ENCODE data around the gene CD248. TPM values are rescaled to one million over a fixed set of nuclear protein-coding genes. Genes with fewer than 3 reads are reported as not detected.
A peak's percentile ranks its signal among the peaks of the same experiment; 100 is the strongest.

Gene CD248
- total and polyA plus RNA-seq, 2 experiments from 2014 or later, result 2.4 to 3.8 TPM

DNA sequence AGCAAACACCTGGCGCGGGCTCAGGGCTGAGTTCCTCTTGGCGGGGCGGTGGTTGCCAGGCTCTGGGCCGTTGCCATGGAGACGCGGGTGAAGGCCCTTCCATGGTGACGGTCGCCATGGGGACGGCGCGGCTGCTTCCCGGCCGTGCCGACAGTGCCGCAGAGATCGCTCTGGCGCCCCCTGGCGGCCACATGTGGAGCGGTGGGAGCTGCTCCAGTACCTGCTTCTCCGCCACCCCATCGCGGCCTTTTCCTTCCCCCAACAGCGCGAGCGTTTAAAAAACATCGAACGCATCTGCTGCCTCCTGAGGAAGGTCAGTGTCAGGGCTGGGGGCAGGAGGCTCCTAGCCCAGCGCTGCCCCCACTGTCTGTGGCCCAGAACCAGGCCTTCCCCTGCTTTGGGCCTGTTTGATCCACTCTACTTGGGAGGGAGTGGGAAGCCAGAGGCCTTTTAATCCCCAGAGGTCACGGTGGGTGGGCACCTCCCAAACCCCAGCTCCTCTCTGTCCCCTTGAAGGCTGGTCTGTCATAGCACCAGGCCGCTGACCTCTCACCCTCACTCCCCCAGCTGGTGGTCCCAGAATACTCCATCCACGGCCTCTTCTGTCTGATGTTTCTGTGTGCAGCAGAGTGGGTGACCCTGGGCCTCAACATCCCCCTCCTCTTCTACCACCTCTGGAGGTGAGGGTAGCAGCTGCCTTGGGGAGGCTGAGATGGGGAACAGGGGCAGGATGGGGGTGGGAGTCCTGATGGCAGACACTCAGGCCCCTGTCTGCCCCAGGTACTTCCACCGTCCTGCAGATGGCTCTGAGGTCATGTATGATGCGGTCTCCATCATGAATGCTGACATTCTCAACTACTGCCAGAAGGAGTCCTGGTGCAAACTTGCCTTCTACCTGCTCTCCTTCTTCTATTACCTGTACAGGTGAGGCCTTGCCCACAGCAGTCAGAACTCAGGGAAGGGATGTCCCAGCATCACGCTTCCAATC lies 34.1 kb downstream of the CD248 start:
- H2AFZ ChIP-seq, result no peak overlapping the region
- peaks cover 9% of the 10 kb centered on the region for H3K4me1 ChIP-seq (ENCODE audit: insufficient read depth)
- no peak for TF ChIP-seq REST (IDR thresholded peaks at IDR 0.05; ENCODE audit: unreplicated experiment)
- TF ChIP-seq CREB1 (CRISPR knock-in tag; IDR thresholded peaks at IDR 0.05; ENCODE audit: low read depth), result peak; percentile 43; the same call in 1 of the 2 replicates
- TF ChIP-seq POLR2AphosphoS5 (IDR thresholded peaks at IDR 0.05; ENCODE audit: low read depth), result peak; percentile 31; the same call in 1 of the 2 replicates
- peak; percentile 77 to 98 for TF ChIP-seq CTCF (conservative IDR thresholded peaks at IDR 0.05; ENCODE audit: low read depth in 2 of 2)
- no peaks in the 10 kb centered on the region; the same call in 2 of the 3 replicates for H3K36me3 Mint-ChIP-seq (ENCODE audit: low read depth)
- peak overlapping the region; percentile 66; the same call in 1 of the 2 replicates for H3K4me2 ChIP-seq
- peaks cover 32% of the 10 kb centered on the region for H3K4me1 Mint-ChIP-seq
- H4K20me1 ChIP-seq (replicated peaks; ENCODE audit: insufficient read depth), result no peaks in the 10 kb centered on the region; the same call in none of the 2 replicates
- no peaks in the 10 kb centered on the region for H3K9me3 Mint-ChIP-seq
- no peaks in the 10 kb centered on the region for H3K9me2 ChIP-seq (ENCODE audit: insufficient read depth)
- H3K27me3 Mint-ChIP-seq (ENCODE audit: insufficient read depth, low read depth, poor library complexity), result peaks cover 29% of the 10 kb centered on the region
- no peaks in the 10 kb centered on the region; the same call in 1 of the 2 replicates for H3K36me3 ChIP-seq (ENCODE audit: insufficient read depth)
- H3K79me2 ChIP-seq (replicated peaks; ENCODE audit: insufficient read depth), result no peaks in the 10 kb centered on the region
- no peaks in the 10 kb centered on the region for H3K27me3 ChIP-seq (ENCODE audit: insufficient read depth)
- H3F3A ChIP-seq (replicated peaks; ENCODE audit: low read depth), result 0 out of 2 replicates have a peak, but pooled peaks cover 11% of the 10 kb centered on the region
- no peak overlapping the region for H3K27ac Mint-ChIP-seq
- ATAC-seq, result peak; percentile 85
- H3K4me3 Mint-ChIP-seq, result 0 out of 3 replicates have a peak overlapping the region, but pooled peaks have one; percentile 23
- H3K4me3 ChIP-seq, result peak overlapping the region; percentile 43
- H3K27ac ChIP-seq (ENCODE audit: low read depth), result peak overlapping the region; percentile 78; the same call in 1 of the 2 replicates
- DNase-seq (ENCODE audit: low spot score), result peak; percentile 99

DNA sequence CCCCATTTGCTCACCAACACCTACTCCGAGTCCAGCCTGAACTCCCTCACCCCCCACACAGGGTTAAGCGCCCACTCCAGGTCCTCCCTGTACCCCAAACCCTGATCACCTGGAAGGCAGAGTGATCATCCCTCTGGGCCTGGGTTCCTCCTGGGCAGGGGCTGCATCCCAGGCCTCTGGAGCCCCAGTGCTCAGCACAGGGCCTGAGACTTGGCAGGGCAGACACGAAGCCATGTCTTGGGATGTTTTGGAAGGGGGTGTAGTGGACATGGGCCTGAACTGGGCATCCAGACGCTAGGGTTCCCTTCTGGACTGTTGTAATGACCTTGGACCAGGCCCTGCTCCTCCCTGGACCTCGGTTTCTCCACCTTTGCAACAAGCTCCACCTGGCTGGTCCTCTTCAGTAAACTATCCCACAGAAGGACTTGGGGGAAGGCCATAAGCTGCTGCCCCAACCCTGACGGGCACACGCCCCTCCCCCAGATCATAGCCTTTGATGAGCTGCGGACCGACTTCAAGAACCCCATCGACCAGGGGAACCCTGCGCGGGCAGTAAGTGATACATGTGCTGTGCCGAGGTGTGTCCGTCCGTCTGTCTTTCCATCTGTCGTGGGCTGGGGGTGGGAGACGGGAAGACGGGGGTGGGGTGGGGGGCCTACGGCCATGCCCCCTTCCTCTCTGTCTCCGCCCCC lies 34.9 kb downstream of the CD248 start:
- H3K27ac Mint-ChIP-seq, result no peak overlapping the region
- TF ChIP-seq ZNF114 (CRISPR knock-in tag; IDR thresholded peaks at IDR 0.05) (no peak), EZH2 (IDR thresholded peaks at IDR 0.05; ENCODE audit: low read depth, unreplicated experiment) (no peak), NANOG (IDR thresholded peaks at IDR 0.05; ENCODE audit: borderline replicate concordance) (no peak)
- TF ChIP-seq, protein P1, sequence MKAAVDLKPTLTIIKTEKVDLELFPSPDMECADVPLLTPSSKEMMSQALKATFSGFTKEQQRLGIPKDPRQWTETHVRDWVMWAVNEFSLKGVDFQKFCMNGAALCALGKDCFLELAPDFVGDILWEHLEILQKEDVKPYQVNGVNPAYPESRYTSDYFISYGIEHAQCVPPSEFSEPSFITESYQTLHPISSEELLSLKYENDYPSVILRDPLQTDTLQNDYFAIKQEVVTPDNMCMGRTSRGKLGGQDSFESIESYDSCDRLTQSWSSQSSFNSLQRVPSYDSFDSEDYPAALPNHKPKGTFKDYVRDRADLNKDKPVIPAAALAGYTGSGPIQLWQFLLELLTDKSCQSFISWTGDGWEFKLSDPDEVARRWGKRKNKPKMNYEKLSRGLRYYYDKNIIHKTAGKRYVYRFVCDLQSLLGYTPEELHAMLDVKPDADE (IDR thresholded peaks at IDR 0.05), result no peak
- H3K4me1 Mint-ChIP-seq, result peaks cover 32% of the 10 kb centered on the region
- H3K4me1 ChIP-seq (ENCODE audit: insufficient read depth), result peaks cover 9% of the 10 kb centered on the region
- H2AFZ ChIP-seq, result no peak overlapping the region
- no peaks in the 10 kb centered on the region; the same call in none of the 2 replicates for H4K20me1 ChIP-seq (replicated peaks; ENCODE audit: insufficient read depth)
- peak overlapping the region; percentile 23; the same call in 1 of the 3 replicates for H3K4me3 Mint-ChIP-seq
- peak overlapping the region; percentile 43 for H3K4me3 ChIP-seq
- 0 out of 2 replicates have a peak, but pooled peaks cover 11% of the 10 kb centered on the region for H3F3A ChIP-seq (replicated peaks; ENCODE audit: low read depth)
- ATAC-seq (peak; percentile 7), DNase-seq (ENCODE audit: low spot score) (no peak)
- no peaks in the 10 kb centered on the region; the same call in 1 of the 2 replicates for H3K36me3 ChIP-seq (ENCODE audit: insufficient read depth)
- no peaks in the 10 kb centered on the region for H3K27me3 ChIP-seq (ENCODE audit: insufficient read depth)
- H3K4me2 ChIP-seq, result peak overlapping the region; percentile 65; the same call in 1 of the 2 replicates
- no peaks in the 10 kb centered on the region for H3K9me2 ChIP-seq (ENCODE audit: insufficient read depth)
- H3K27ac ChIP-seq (ENCODE audit: low read depth), result no peak overlapping the region
- no peaks in the 10 kb centered on the region for H3K79me2 ChIP-seq (replicated peaks; ENCODE audit: insufficient read depth)
- peaks cover 29% of the 10 kb centered on the region for H3K27me3 Mint-ChIP-seq (ENCODE audit: insufficient read depth, low read depth, poor library complexity)
- H3K9me3 Mint-ChIP-seq, result no peaks in the 10 kb centered on the region
- H3K36me3 Mint-ChIP-seq (ENCODE audit: low read depth), result no peaks in the 10 kb centered on the region; the same call in 2 of the 3 replicates
